ENCODE measurements around the gene CDH13.

CDH13 gene

GRCh38 chr16:83681381-83681956 lies 1054.7 kb downstream of the CDH13 start:
- DNase-seq (ENCODE audit: low read depth): no peak
- no peak overlapping the region for H3K4me3 ChIP-seq (replicated peaks; ENCODE audit: low read depth, low read length)
- TF ChIP-seq, protein P1, sequence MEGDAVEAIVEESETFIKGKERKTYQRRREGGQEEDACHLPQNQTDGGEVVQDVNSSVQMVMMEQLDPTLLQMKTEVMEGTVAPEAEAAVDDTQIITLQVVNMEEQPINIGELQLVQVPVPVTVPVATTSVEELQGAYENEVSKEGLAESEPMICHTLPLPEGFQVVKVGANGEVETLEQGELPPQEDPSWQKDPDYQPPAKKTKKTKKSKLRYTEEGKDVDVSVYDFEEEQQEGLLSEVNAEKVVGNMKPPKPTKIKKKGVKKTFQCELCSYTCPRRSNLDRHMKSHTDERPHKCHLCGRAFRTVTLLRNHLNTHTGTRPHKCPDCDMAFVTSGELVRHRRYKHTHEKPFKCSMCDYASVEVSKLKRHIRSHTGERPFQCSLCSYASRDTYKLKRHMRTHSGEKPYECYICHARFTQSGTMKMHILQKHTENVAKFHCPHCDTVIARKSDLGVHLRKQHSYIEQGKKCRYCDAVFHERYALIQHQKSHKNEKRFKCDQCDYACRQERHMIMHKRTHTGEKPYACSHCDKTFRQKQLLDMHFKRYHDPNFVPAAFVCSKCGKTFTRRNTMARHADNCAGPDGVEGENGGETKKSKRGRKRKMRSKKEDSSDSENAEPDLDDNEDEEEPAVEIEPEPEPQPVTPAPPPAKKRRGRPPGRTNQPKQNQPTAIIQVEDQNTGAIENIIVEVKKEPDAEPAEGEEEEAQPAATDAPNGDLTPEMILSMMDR (IDR thresholded peaks at IDR 0.05; ENCODE audit: low read length, missing control alignments): no peak

DNA sequence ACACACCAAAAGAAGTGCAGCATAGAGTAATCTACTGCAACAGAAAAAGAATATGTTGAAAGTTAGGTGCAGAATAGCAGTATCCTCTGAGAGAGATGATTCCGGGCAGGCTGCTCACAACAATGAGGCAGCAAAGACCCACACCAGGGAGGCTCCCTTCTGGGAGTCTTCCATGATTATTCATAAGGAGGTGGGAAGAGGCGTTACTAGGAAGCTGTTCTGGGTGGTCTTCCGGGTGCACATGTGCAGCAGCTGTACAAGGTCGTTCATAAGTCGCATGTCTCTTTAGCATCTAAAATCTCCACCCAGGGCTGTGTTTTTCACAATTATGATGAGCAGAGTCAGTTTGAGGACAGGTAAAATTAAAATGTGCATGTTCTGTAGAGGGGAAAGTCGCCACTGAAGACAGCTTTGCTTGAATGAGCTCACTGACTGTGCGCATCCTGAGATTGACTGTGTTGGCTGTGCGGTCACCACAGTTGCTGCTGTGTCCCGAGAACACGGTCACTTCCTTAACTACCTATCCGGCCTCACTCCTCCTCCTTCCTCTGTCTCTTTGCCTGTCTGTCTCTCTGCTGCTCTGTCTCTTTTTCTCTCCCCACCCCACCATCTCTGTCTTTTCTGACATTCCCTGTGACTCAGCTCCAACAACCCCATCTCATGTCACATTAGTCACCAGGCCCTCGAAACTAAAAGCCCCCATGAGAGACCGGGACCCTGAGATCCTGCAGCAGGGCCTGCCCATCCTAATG lies 1055.5 kb downstream of the CDH13 start:
- TF ChIP-seq, protein P1 (IDR thresholded peaks at IDR 0.05; ENCODE audit: low read length, missing control alignments): no peak
- H3K4me3 ChIP-seq (replicated peaks; ENCODE audit: low read depth, low read length): no peak overlapping the region
- no peak for DNase-seq (ENCODE audit: low read depth)

GRCh38 chr16:83682868-83683235 lies 1056.1 kb downstream of the CDH13 start:
- no peak for DNase-seq (ENCODE audit: low read depth)
- H3K4me3 ChIP-seq (replicated peaks; ENCODE audit: low read depth, low read length): no peak overlapping the region
- TF ChIP-seq, protein P1 (IDR thresholded peaks at IDR 0.05; ENCODE audit: low read length, missing control alignments): no peak

DNA sequence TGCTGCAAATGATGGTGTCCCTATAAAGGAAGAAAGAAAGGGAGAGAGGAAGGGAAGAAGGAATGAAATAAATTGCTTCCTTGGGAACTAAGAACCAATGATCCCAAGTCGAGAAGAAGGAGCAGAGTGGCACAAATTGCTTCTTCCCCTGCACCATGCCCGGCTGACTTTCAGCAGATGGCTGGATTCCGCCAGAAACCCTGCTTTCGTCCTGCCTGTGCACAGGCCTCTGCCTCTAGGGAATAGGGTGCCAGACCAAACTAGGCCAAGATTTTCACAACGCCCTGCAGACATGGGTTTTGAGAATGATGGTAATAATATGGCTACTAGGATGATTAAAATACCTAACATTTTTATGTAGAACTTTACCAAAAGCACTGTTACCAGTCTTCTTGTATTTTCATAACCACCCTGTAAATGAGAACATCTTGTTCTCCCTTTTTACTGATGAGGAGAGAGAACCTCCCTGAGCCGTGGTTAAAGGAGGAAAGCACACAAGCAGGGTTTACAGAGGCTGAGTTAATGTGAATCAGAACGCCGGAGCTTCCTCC lies 1058.9 kb downstream of the CDH13 start:
- TF ChIP-seq, protein P1 (IDR thresholded peaks at IDR 0.05; ENCODE audit: low read length, missing control alignments): no peak
- H3K4me3 ChIP-seq (replicated peaks; ENCODE audit: low read depth, low read length): no peak overlapping the region
- no peak for DNase-seq (ENCODE audit: low read depth)

- DNase-seq (ENCODE audit: low read depth): no peak
- H3K4me3 ChIP-seq (replicated peaks; ENCODE audit: low read depth, low read length): no peak overlapping the region
- TF ChIP-seq, protein P1 (IDR thresholded peaks at IDR 0.05; ENCODE audit: low read length, missing control alignments): no peak
These were observed 1060.0 kb downstream of the CDH13 start for GRCh38 chr16:83686726-83687125.

DNA sequence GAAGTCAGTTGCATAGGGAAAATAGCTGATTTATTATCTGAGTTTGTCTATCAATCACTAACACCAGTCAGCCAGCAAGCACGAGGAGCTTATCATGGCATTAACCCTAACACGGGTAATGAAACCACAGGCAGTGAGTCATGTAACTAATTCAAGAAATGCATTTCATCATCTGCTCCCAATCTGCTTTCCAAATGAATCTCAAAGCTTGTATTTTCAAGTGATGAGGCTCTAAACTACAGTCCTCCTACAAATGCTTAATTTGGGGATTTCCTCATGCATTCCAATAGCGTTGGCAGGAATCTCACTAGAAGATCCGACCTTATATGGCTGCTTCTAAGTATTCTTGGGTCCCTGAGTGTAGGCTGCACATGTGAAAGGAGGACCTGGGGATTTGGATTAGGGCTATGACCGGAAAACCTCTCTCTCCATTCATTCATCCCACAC lies 1062.6 kb downstream of the CDH13 start:
- DNase-seq (ENCODE audit: low read depth): peak; percentile 90
- TF ChIP-seq, protein P1 (IDR thresholded peaks at IDR 0.05; ENCODE audit: low read length, missing control alignments): no peak

More for the DNA sequence above, 1062.6 kb downstream of the CDH13 start:
- H3K4me3 ChIP-seq (replicated peaks; ENCODE audit: low read depth, low read length): no peak overlapping the region

Measured in fibroblast of pulmonary artery (primary cell).